DOHH2 (cell line): Measurements from ENCODE around the gene PRR20A.

Experiments
- EZH2phosphoT487 ChIP-seq: fragments of 200-600 bp; sonication (generic); IDR thresholded peaks from 2 replicates; pipeline ENCODE4 v1.6.1; 2017; ENCODE audit warnings: borderline replicate concordance, mild to moderate bottlenecking, antibody characterized with exemption, low read length, moderate library complexity, mixed read lengths
- TF ChIP-seq, protein P1 (sequence below): fragments of 200-600 bp; sonication (generic); IDR thresholded peaks from one replicate; pipeline ENCODE4 v1.5.1; 2014; ENCODE audit warnings: antibody characterized with exemption, mild to moderate bottlenecking, low read depth, low read length; ENCODE audit not compliant: poor library complexity, severe bottlenecking

DNA sequence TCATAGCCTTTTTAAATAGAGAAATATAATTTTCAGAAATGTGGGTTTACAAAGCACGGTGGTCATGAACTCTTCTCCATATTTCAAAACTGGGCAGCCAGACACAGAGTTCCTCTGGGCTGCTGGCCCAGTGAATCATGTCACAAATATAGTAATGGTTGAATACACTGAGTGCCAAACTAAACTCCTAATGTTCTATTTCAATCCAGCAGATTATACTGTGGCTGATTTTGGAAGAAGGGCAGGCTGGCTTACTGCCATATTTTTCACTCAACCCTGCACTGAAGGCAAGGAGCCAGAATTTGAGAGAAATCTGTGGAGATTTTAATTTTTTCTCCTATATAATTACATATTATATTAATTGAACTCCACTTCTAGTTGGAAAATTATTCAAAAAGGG lies 17.0 kb upstream of the PRR20A start:
- TF ChIP-seq, protein P1, sequence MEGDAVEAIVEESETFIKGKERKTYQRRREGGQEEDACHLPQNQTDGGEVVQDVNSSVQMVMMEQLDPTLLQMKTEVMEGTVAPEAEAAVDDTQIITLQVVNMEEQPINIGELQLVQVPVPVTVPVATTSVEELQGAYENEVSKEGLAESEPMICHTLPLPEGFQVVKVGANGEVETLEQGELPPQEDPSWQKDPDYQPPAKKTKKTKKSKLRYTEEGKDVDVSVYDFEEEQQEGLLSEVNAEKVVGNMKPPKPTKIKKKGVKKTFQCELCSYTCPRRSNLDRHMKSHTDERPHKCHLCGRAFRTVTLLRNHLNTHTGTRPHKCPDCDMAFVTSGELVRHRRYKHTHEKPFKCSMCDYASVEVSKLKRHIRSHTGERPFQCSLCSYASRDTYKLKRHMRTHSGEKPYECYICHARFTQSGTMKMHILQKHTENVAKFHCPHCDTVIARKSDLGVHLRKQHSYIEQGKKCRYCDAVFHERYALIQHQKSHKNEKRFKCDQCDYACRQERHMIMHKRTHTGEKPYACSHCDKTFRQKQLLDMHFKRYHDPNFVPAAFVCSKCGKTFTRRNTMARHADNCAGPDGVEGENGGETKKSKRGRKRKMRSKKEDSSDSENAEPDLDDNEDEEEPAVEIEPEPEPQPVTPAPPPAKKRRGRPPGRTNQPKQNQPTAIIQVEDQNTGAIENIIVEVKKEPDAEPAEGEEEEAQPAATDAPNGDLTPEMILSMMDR: no peak
- TF ChIP-seq EZH2phosphoT487: no peak
